Hippocampal formation (tissue), 2 donors: ENCODE data around the gene BHLHE23.

Experiments used
- DNase-seq, 2 donors: peaks; one replicate each; lab custom pipeline; 2025; lab: John Stamatoyannopoulos, UW

Gene BHLHE23

GRCh38 chr20:63025534-63026331, 19.0 kb upstream of the BHLHE23 start:
- no peak for DNase-seq

DNA sequence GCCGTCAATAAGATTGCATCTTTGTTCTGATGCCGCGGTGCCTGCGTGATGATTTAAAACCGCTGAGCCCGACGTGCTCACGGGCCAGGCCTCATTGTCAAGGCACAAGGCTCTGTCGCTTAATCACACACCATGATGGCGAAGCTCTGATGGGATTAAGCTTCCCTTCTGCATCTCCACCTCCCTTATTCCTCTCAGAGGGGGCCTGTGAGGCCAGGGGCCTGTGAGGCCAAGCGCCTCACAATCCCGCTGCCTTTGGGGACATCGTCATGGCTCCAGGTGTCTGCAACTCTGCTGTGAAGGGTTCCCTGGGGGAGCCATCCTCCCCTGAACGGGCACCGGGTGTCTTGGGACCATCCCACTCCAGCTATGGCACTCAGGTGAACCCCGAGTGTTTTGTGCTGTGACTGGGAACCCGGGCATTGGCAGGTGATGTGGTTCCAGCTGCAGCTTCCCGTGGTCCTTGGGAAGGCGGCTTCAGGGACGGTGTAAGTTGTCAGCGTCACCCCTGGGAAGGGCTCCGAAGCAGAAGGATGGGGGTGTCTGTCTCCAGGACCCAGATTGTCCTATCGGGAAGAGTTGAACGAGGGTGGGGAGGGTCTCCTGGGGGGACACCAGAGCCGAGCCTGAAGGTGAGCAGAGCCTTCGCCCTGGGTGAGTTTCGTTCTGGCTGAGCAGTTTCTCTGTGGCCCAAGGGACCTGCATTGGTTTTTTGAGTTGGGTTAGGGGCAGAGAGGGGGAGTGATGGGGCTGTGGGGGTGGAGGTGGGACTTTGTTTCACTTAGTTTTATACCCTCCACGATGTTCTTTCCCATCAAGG, 18.0 kb upstream of the BHLHE23 start:
- DNase-seq, result no peak

DNA sequence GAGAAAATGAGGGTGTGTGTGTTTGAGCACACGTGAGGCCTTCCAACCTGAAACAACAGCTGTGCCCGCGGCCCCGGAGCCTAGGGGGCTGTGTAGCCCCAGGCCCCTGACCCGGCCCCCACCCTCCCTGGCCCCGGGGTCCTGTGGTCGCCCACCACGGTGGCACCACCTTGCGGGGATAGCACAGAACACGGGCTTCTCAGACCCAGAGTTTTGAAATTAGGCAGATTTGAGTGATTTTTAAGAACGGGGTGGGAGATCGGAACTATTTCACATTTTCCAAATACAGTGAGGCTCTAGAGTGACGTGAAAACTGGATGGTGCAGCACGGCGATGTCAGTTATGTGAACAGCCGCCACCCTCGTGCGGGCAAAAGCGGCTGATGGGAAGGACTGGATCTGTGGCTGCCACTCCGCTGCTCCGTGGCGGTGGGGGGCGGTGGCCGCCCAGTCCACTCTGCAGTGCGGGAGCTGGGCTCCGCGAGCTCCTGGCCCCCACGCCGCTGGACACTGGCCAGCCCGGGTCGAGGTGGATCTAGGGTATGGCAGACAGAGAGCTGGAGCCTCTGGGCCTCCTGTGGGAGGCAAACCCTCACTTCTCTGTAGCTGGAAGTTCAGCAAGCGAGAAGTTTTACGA, 17.3 kb upstream of the BHLHE23 start:
- DNase-seq, result no peak

DNA sequence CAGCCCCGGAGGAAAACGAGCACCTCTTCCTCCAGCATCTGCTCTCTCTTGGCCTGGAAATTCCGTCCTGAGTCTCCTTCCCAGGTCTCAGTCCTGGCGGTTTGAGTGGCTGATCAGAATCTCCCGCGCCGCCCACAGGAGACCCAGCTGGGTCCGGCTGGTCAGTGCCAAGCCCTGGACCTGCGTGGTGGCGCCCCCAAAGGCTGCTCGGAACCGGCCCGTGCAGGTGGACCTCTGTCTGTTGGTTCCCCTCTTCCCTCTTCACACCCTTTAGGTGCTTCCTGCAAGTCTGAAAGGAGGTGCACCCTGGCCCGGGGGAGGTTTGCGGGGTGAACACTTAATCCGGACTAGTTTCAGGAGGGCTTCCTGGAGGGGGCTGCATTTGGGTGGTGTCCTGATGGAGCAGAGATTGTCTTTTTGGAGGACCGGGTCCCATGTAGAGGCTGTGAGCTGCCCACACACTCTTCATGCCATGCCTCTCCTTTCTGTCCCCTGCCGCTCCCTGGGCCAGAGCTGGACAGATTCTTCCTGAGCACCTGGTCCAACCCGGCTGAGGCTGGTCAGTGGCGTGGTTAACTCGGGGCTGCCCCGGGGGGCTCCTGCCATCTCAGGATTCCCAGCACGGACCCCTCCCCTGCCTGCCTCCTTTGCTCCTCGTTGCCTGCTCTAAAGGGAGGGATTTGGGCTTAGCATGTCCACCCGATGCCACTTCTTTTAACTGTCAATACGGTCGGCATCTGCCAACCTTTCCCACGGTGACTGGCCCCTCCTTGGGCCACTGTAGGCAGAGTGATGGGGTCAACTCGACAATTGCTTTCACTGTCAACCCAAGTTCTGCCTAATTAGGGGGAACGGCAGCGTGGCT, 16.5 kb upstream of the BHLHE23 start:
- no peak for DNase-seq

- DNase-seq, result no peak
Measured at GRCh38 chr20:63022501-63022900, 15.7 kb upstream of the BHLHE23 start.

GRCh38 chr20:63021356-63022321, 14.9 kb upstream of the BHLHE23 start:
- no peak for DNase-seq

- no peak for DNase-seq
Measured at GRCh38 chr20:63020681-63021080, 13.9 kb upstream of the BHLHE23 start.

DNA sequence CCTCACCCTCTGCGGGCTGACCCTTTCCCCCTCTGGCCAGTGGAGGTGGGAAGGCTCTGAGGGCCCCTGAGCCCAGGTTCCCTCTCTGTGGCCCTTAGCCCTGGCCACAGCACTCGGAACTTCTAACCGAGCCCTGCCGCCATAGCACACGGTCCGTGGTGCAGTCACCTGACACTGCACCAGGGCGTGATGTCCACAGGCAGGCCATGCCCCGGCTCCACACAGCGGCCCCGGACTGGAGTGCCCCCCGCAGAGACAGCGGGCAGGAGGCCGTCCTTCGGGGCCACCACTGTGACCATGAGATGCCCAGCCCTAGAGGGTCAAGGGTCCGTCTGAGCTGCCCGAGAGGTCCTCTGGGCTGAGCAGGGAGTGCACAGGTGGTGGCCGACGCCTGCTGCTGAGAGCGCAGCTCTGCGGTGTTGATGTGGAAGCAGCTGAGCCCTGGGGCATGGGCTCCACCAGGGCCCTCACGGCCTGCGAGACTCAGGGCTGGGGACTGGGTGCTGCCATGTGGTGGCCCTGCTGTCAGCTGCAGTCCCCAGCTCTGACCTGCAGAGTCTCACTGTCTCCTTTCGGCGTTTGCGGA, 11.2 kb upstream of the BHLHE23 start:
- no peak for DNase-seq

GRCh38 chr20:63017076-63017825, 10.5 kb upstream of the BHLHE23 start:
- no peak for DNase-seq

GRCh38 chr20:63016514-63017075, 9.8 kb upstream of the BHLHE23 start:
- no peak for DNase-seq

- DNase-seq, result no peak
Measured at GRCh38 chr20:63015662-63016361, 9.0 kb upstream of the BHLHE23 start.

GRCh38 chr20:63015147-63015661, 8.4 kb upstream of the BHLHE23 start:
- DNase-seq, result no peak

DNA sequence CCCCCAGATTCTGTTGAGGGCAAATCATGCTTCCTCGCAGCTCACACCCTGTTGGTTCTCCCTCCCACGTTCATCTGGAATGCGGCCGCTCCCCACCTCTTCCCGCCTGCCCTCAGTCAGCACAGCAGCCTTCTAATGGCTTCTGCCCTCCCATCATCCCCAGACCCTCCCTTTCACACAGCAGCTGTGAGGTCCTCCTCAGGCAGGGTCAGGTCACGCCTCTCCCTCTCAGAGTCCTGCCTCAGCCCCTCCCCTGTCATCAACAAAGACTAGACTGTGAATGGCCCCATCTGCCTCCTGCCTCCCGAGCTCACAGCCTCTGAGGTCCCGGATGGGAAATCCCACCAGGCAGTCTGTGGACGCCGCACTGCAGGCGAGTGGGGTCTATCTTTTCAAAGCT, 7.9 kb upstream of the BHLHE23 start:
- no peak for DNase-seq

GRCh38 chr20:63014287-63014686, 7.5 kb upstream of the BHLHE23 start:
- no peak for DNase-seq

DNA sequence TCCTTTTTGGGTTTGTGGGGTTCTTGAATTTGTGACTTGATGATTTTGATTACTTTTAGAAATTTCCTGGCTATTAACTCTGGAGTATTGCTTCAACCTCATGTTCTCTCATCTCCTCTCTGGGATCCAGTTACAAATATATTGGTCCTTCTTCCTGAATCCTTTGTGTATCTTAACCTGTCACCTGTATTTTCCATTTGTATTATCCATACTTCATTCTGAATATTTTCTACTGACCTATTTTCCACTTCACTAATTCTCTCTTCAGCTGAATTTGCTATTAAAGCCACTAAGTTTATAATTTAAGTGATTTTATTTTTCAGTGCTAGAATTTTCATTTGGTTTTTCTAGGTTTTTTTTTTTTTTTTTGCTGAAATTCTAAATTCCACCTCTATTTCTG, 6.4 kb upstream of the BHLHE23 start:
- no peak for DNase-seq

GRCh38 chr20:63011798-63012197, 5.0 kb upstream of the BHLHE23 start:
- no peak for DNase-seq

DNA sequence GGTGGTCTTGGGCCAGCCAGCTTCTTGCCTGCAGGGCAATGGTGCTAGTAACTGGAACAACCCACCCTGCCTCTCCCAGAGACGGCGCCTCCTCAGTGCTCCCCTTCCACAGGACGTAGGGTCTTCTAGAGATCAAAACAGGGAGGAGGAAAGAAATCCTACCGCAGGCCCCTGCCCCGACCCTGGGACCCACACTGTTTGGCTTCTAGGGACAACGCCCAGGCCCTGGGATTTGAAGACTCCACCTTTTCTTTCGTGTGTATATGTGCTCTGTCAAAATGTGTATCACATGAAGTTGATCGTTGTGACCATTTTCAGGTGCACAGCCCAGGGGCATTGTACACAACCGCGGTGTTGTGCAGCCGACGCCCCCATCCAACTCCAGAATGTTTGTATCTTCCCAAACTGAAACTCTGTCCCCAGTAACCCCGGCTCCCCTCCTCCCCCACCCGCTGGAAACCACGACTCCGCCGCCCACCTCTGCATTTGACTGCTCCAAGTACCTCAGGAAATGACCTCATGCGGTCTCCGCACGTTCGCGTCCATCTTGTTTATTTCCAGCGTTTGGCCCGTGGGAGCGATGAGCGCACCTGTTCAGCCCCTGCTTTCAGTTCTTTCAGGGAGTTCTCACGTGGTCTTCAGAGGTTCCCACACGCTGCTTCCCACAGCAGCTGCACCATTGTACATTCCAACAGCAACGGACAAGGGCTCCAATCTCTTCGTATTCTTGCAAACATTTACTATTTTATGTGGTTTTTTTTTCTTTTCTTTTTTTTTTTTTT, 3.4 kb upstream of the BHLHE23 start:
- DNase-seq, result no peak
